OCI-LY3 (cell line): ENCODE data around the gene PRCD.

Experiments used
- CTCF ChIP-seq: fragments of 200-600, 300-600 bp; sonication (generic); IDR thresholded peaks from 2 replicates; pipeline ENCODE4 v1.5.1; 2014; ENCODE audit warnings: antibody characterized with exemption, low read length, low read depth
- EZH2phosphoT487 ChIP-seq: fragments of 200-600 bp; shearing (Covaris generic); IDR thresholded peaks from 2 replicates; pipeline ENCODE4 v1.6.1; 2018; ENCODE audit warnings: antibody characterized with exemption, mixed run types, low read depth

DNA sequence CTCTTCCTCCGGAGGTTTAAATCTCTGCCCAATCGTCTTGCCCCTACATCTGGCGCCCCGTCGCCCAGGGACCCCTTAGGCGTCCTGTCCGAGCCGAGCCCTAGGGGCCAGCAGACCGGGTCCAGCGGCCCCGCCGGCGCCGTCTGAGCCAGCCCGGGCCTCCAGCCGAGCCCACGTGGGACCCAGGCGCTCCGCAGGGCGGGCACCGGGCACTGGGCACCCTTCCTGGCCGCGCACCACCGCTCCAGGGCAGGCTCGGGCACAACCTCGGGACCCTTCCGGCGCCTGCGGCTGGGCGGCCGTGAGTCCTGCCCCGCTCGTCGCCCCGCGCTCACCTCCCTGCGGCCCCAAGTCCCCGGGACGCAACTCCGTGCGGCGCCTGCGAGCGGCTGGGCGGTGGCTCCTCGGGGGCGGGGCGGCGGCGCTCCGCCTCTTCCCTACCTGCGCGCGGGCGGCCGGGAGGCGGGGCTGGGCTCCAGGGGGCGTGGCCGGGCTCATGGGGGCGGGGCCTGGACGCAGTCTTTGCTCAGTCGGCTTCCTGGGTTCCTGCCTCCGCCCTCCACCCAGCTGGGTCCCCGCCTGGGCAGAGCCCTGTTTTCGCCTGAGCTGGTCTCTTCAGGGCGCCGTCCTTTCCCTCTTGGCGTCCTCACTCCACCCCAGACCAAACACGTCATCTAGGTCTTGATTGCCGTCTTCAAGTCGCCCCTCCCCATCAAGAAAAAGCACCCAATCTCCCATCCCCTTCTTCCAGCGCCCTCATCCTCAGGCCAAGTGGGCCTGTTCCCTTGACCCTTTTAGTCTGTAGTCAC, 38.6 kb upstream of the PRCD start, which contains the start of gene RHBDF2:
- TF ChIP-seq CTCF (no peak), EZH2phosphoT487 (no peak)
